Activated CD4-positive, alpha-beta T cell treated with anti-CD3 and anti-CD28 coated beads, Interleukin-2, amount 50 U/mL, for 16 hours (primary cell): Measurements from ENCODE around the gene FAIM2.

Experiments
- DNase-seq: peaks from one replicate; pipeline ENCODE4 v3.0.0-alpha.2; 2020

Gene FAIM2

GRCh38 chr12:49821373-49822287, 82.1 kb downstream of the FAIM2 start:
- no peak for DNase-seq

GRCh38 chr12:49819786-49820185, 83.9 kb downstream of the FAIM2 start:
- DNase-seq: no peak

GRCh38 chr12:49818241-49818895, 85.3 kb downstream of the FAIM2 start:
- no peak for DNase-seq
